ENCODE measurements around the gene PPARD.

DNA sequence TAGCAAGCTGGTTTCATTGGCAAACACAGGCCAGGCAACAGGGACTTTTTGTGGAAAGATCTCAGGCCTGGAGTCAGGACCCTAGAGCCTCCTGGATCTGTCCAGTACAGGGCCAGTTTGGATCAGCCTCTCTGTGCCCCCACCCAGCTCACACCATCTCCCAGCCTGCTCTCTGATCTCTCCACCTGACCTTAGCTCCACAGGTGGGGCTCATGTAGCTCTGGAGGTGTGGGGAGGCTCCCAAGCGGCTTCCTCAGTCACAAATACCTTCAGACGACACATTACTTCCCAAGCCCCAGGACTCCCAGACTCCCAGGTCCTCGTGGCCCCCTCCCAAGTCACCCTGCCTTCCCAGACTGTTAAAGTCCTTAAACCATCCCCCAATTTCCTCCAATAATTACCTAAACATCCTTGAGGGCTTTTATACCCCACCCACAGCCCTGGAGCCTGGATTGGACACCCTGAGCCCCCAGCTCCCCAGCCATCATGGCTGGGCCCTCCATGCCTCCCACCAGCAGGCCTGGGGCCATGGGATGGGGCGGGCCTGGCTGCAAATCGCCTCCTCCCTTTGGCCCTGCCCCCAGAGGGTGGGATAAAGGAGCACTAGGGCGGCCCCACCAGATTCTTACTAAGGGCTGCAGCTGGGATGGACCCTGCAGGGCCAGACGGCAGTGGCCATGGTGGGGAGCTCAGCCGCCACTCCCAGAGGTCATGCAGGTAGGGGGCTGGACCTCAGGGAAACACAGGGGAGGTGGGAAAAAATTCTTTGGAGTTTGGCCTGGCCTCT lies 93.9 kb downstream of the PPARD start:
- TF ChIP-seq CTCF (IDR thresholded peaks at IDR 0.05): no peak
- no peak for TF ChIP-seq POLR2A (IDR thresholded peaks at IDR 0.05)
- TF ChIP-seq POLR2AphosphoS5 (IDR thresholded peaks at IDR 0.05): no peak
- TF ChIP-seq EP300 (IDR thresholded peaks at IDR 0.05): no peak

All from gastroesophageal sphincter (tissue), 3 donors.